Measurements from ENCODE around the gene ZNF107.
"Not testable (repeated sequence)": the region's sequence is repeated elsewhere in the genome, so short reads cannot be mapped to it uniquely, and the experiment has no call there.

The ZNF107 gene

GRCh38 chr7:64654796-64655548 is 11.0 kb upstream of the ZNF107 start:
- Histone ChIP-seq H3K9me3 (ENCODE audit: insufficient read depth, low read depth, low read length) (no peaks in the 10 kb centered on the region), H3K4me1 (ENCODE audit: insufficient read depth, low read length, poor library complexity, severe bottlenecking) (no peaks in the 10 kb centered on the region)

GRCh38 chr7:64655811-64656210 is 10.1 kb upstream of the ZNF107 start:
- H2AFZ ChIP-seq (ENCODE audit: low read length), result no peak overlapping the region
- no peaks in the 10 kb centered on the region for H3K9me2 ChIP-seq (replicated peaks; ENCODE audit: low read depth, low read length)
- H3K4me1 ChIP-seq (ENCODE audit: insufficient read depth, low read length, poor library complexity, severe bottlenecking), result no peaks in the 10 kb centered on the region
- TF ChIP-seq EZH2phosphoT487 (IDR thresholded peaks at IDR 0.05; ENCODE audit: borderline replicate concordance), result no peak
- TF ChIP-seq CTCF (conservative IDR thresholded peaks at IDR 0.05; ENCODE audit: low read length), result no peak
- no peaks in the 10 kb centered on the region for H3K9me3 ChIP-seq (ENCODE audit: insufficient read depth, low read depth, low read length)
- H3K27me3 ChIP-seq (ENCODE audit: insufficient read depth, low read length, poor library complexity, severe bottlenecking), result no peaks in the 10 kb centered on the region
- H3K36me3 ChIP-seq (ENCODE audit: insufficient read depth, low read length), result no peaks in the 10 kb centered on the region
- no peaks in the 10 kb centered on the region for H3F3A ChIP-seq (ENCODE audit: low read depth)
- no peak overlapping the region for H3K4me3 ChIP-seq (ENCODE audit: low read length, poor library complexity, severe bottlenecking)
- H4K20me1 ChIP-seq (ENCODE audit: insufficient read depth, low read length, poor library complexity, severe bottlenecking), result no peaks in the 10 kb centered on the region
- no peak overlapping the region for H3K9ac ChIP-seq (ENCODE audit: low read depth, low read length, poor library complexity, severe bottlenecking)
- H3K79me2 ChIP-seq (ENCODE audit: insufficient read depth, low read length), result no peaks in the 10 kb centered on the region
- no peak overlapping the region for H3K4me2 ChIP-seq (ENCODE audit: low read depth, low read length, poor library complexity, severe bottlenecking)

More at GRCh38 chr7:64654796-64655548, 11.0 kb upstream of the ZNF107 start:
- no peak overlapping the region for H3K4me2 ChIP-seq (ENCODE audit: low read depth, low read length, poor library complexity, severe bottlenecking)
- no peak overlapping the region for H3K4me3 ChIP-seq (ENCODE audit: low read length, poor library complexity, severe bottlenecking)
- H4K20me1 ChIP-seq (ENCODE audit: insufficient read depth, low read length, poor library complexity, severe bottlenecking), result no peaks in the 10 kb centered on the region
- H2AFZ ChIP-seq (ENCODE audit: low read length), result no peak overlapping the region
- no peaks in the 10 kb centered on the region for H3F3A ChIP-seq (ENCODE audit: low read depth)
- H3K36me3 ChIP-seq (ENCODE audit: insufficient read depth, low read length), result no peaks in the 10 kb centered on the region
- no peak overlapping the region for H3K9ac ChIP-seq (ENCODE audit: low read depth, low read length, poor library complexity, severe bottlenecking)
- no peaks in the 10 kb centered on the region for H3K27me3 ChIP-seq (ENCODE audit: insufficient read depth, low read length, poor library complexity, severe bottlenecking)
- TF ChIP-seq EZH2phosphoT487 (IDR thresholded peaks at IDR 0.05; ENCODE audit: borderline replicate concordance) (no peak), CTCF (conservative IDR thresholded peaks at IDR 0.05; ENCODE audit: low read length) (no peak)
- no peaks in the 10 kb centered on the region for H3K9me2 ChIP-seq (replicated peaks; ENCODE audit: low read depth, low read length)
- H3K79me2 ChIP-seq (ENCODE audit: insufficient read depth, low read length), result no peaks in the 10 kb centered on the region

GRCh38 chr7:64656489-64656888 is 9.4 kb upstream of the ZNF107 start:
- H2AFZ ChIP-seq (ENCODE audit: low read length), result no peak overlapping the region
- no peaks in the 10 kb centered on the region for H3K4me1 ChIP-seq (ENCODE audit: insufficient read depth, low read length, poor library complexity, severe bottlenecking)
- no peaks in the 10 kb centered on the region for H3F3A ChIP-seq (ENCODE audit: low read depth)
- H3K9ac ChIP-seq (ENCODE audit: low read depth, low read length, poor library complexity, severe bottlenecking), result no peak overlapping the region
- no peaks in the 10 kb centered on the region for H3K79me2 ChIP-seq (ENCODE audit: insufficient read depth, low read length)
- H4K20me1 ChIP-seq (ENCODE audit: insufficient read depth, low read length, poor library complexity, severe bottlenecking), result no peaks in the 10 kb centered on the region
- no peak for TF ChIP-seq CTCF (conservative IDR thresholded peaks at IDR 0.05; ENCODE audit: low read length)
- no peak for TF ChIP-seq EZH2phosphoT487 (IDR thresholded peaks at IDR 0.05; ENCODE audit: borderline replicate concordance)
- H3K9me3 ChIP-seq (ENCODE audit: insufficient read depth, low read depth, low read length), result no peaks in the 10 kb centered on the region
- no peaks in the 10 kb centered on the region for H3K36me3 ChIP-seq (ENCODE audit: insufficient read depth, low read length)
- no peaks in the 10 kb centered on the region for H3K9me2 ChIP-seq (replicated peaks; ENCODE audit: low read depth, low read length)
- no peaks in the 10 kb centered on the region for H3K27me3 ChIP-seq (ENCODE audit: insufficient read depth, low read length, poor library complexity, severe bottlenecking)
- H3K4me2 ChIP-seq (ENCODE audit: low read depth, low read length, poor library complexity, severe bottlenecking), result no peak overlapping the region
- no peak overlapping the region for H3K4me3 ChIP-seq (ENCODE audit: low read length, poor library complexity, severe bottlenecking)

- H3K4me2 ChIP-seq (ENCODE audit: low read depth, low read length, poor library complexity, severe bottlenecking); H3K9me3 ChIP-seq (ENCODE audit: insufficient read depth, low read depth, low read length); H3F3A ChIP-seq (ENCODE audit: low read depth); H3K9me2 ChIP-seq (replicated peaks; ENCODE audit: low read depth, low read length); H3K4me3 ChIP-seq (ENCODE audit: low read length, poor library complexity, severe bottlenecking); H4K20me1 ChIP-seq (ENCODE audit: insufficient read depth, low read length, poor library complexity, severe bottlenecking); H3K27me3 ChIP-seq (ENCODE audit: insufficient read depth, low read length, poor library complexity, severe bottlenecking); H3K36me3 ChIP-seq (ENCODE audit: insufficient read depth, low read length); H3K9ac ChIP-seq (ENCODE audit: low read depth, low read length, poor library complexity, severe bottlenecking); H2AFZ ChIP-seq (ENCODE audit: low read length); H3K4me1 ChIP-seq (ENCODE audit: insufficient read depth, low read length, poor library complexity, severe bottlenecking): not testable (repeated sequence)
- H3K79me2 ChIP-seq (ENCODE audit: insufficient read depth, low read length), result peaks cover 12% of the 10 kb centered on the region
Measured at GRCh38 chr7:64662091-64662490, 3.8 kb upstream of the ZNF107 start.

Measured in Loucy (cell line).